ENCODE results near the gene DCC.

The DCC gene

DNA sequence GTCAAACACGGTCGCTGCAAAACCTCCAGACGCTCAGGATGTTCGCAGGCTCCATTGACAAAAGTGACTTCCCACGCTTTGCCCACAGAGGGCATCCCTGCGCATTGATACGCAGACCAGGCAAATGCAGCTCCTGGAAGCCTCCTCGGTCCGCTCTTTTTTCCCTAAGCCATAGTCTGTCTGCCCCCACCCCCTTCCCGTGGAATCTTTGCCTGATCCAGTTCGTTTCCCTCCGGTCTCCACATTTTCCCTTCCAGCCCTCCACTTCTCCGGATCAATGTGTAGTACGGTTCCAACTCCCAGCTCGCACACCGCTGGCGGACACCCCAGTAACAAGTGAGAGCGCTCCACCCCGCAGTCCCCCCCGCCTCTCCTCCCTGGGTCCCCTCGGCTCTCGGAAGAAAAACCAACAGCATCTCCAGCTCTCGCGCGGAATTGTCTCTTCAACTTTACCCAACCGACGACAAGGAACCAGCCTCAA lies at the start of gene DCC:
TSS of gene DCC (plus strand) at position 307 of the 481 bp plus-strand sequence. CDS start 591 bp downstream, outside the sequence.
- peak; percentile 70 for DNase-seq

- DNase-seq: no peak
Measured at GRCh38 chr18:52310651-52311050, 29.3 kb upstream of the DCC start.

DNA sequence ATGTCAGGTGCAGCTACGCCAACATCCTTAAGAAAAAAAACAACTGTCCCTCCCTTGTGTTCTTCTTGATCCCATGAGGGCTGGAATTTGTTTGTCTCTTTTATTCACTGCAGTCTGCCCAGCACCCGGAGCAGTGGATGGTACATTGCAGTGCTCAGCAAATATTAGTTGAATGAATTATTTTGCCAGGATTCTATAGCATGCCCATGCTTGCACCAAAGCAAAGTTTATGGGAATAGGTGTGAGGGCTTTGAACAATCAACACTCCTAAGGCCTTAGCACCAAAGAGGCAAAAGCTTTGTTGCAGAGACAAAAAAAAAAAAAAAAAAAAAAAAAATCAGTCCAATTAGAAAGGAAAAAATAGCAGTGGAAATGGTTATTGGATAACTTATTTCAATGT lies 28.7 kb upstream of the DCC start:
- DNase-seq: no peak

- DNase-seq: no peak
Measured at GRCh38 chr18:52312346-52312745, 27.7 kb upstream of the DCC start.

- no peak for DNase-seq
Measured at GRCh38 chr18:52313213-52313612, 26.8 kb upstream of the DCC start.

GRCh38 chr18:52319424-52319983 lies 20.5 kb upstream of the DCC start:
- no peak for DNase-seq

- DNase-seq: no peak
Measured at GRCh38 chr18:52322307-52322706, 17.7 kb upstream of the DCC start.

- DNase-seq: no peak
Measured at GRCh38 chr18:52323802-52324201, 16.2 kb upstream of the DCC start.

DNA sequence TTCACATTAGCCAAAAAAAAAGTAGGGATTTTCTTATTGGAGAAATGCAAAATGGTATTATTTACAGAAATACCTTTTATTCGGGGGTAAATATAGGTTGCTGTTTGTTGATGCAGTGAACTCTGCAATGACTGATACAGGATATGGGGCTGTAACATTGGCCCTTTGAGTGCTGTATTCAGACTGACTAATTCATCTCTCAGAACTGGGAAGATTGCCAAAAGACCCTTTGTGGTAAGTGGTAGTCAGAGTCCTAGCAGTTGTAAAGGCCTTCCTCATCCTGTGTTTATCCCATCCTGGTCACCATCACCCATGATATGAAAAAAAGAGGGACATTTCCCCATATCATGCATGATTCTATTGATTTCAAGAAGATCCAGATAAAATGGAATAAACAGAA lies 14.0 kb upstream of the DCC start:
- DNase-seq: no peak

DNA sequence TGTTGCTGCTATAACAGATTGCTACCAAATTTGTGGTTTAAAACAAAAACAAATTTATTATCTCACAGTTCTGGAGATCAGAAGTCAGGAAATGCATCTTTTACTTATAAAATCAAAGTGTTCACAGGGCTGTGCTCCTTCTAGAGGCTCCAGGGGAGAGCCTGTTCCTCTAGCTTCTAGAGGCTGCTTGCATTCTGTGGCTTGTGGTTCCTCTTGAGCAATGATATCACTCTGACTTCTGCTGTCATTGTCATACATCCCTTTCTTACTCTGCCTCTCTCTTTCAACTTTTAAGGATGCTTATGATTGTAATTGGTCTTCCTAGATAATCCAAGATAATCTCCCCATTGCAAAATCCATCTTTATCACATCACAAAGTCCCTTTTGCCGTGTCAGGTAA lies 6.1 kb upstream of the DCC start:
- no peak for DNase-seq

GRCh38 chr18:52334307-52334706 lies 5.7 kb upstream of the DCC start:
- DNase-seq: no peak

- no peak for DNase-seq
Measured at GRCh38 chr18:52334896-52335295, 5.1 kb upstream of the DCC start.

- DNase-seq: no peak
Measured at GRCh38 chr18:52337276-52337675, 2.7 kb upstream of the DCC start.

- DNase-seq: no peak
Measured at GRCh38 chr18:52340406-52341102, 557 bp downstream of the DCC start.

GRCh38 chr18:52341103-52341432 lies 1.1 kb downstream of the DCC start:
- no peak for DNase-seq

DNA sequence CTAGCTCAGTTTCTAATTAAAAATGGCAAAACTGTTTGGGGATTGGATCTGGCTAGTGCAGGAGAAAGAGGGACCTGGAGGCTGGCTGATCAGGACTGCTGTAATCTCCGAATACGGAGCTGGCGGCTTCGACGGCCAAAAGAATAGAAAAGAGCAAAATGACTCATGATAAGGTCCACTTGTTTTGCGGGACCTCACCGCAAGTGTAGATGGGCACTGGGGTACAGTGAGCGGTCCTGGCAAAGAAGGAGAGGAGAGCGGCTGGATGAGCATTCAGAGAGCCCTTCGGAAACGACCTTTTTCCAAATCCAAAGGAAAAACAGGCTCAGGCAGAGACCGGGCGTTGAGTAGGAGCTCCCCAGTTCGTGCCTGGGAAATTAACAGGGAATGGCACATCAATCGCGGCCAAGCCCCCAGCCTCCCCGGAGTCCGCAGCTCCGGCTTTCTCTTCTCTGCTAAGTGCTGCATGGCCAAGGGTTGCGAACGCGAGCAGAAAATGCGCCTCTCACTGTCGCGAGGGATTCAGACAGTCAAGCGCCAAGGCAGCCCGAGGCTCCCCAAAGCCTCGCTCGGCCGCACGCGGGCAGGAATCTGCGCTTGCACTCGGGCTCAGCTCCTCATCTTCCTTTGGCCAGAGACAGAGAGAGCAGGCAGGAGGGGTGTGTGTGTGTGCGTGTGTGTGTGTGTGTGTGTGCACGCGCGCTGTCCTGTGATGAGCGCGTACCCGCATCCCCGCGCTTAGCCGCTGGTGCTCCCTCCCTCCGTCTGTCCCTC lies 1.8 kb downstream of the DCC start:
- no peak for DNase-seq

- DNase-seq: no peak
Measured at GRCh38 chr18:52342456-52342855, 2.5 kb downstream of the DCC start.

- peak; percentile 42 for DNase-seq
Measured at GRCh38 chr18:52343138-52343537, 3.1 kb downstream of the DCC start.

DNA sequence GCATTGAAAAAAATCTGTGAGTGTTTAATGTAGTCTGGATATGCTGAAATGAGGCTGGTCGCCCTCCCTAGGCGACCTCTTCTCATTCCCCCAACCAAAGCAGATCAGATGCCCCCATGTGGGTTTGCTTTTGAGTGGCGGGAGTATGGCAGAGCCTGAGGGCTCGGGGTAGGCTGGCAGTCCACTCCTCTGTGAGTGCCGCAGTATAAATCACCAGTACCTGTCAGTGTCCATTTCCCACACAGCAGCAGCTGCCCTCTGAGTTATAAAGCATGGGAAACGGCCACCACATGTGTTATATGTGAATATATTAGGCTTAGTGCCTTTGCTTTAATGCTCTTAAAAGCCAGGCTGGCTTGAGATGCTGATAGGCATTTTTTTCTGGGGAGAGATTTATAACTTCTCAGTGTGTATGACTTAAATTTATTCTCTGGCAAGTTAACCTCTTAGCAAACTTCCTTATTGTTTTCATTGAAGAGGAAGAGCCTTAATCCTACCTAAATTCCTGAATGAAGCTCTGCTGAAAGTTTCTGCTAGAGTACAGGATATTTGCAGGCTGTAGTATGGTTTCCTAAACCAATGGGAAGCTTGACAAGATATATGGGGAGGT lies 3.8 kb downstream of the DCC start:
- DNase-seq: no peak

DNA sequence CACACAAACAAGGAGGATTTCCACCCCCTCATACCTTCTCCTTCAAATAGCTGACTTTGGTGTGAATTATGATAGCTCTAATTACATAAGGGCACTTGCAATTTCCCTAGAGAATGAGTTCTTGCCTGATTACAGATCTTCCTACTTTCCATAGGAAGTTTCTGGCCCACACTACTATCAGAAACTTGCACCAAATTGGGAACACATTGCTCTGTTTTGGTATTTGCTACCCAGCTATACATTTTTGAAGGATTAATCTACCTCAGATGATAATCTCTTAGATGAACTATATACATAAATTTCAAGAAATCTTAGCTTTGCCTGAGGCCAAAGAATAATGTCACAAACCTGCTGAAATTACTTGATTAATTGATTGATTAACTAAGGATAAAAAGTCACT lies 4.9 kb downstream of the DCC start:
- DNase-seq: no peak

GRCh38 chr18:52345428-52345827 lies 5.4 kb downstream of the DCC start:
- DNase-seq: no peak

- DNase-seq: no peak
Measured at GRCh38 chr18:52348209-52348608, 8.2 kb downstream of the DCC start.

DNA sequence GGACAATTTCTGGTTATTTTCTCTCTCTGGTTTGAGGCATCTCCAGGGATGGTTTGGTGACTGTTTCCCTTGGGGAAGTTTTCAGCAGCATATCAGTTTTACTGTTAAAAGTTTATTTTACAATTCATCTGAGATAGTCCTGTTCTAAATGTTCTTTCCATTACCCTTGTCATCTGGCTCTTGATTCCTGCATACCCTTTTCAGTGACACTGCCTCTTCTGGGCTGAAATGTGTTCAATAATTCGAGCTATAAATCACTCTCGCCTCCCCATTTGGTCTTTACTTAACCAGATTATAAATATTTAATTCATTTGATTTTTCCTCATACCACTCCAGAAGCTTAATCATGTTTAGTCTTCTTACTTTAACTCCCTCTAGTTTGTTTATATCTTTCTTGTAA lies 9.5 kb downstream of the DCC start:
- no peak for DNase-seq

DNA sequence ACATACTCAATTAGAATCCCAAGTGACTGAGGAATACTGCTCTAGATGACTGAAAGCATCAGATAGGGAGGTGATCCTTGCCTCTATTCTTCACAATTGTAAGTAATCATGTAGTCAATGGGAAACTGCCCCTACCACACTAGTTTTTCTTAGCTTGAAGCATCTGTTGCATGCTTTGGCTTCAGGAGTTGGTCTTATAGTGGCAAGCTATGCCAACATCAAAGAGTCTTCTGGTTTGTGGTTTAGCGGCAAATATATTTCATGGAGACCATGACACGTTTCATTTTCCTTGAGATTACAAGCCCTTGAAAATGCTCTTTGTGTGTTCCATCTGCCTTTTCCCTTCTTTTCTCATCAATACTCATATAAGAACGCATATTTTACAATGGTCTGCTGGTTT lies 12.9 kb downstream of the DCC start:
- DNase-seq: no peak

Measured in NCI-H1694 (cell line).